GM12873 (cell line): ENCODE results near the gene C19orf12.

Experiments used
- TF ChIP-seq, protein P1 (sequence below): IDR thresholded peaks from 2 replicates; pipeline ENCODE4 v1.5.1; 2012; ENCODE audit warnings: low read depth, mild to moderate bottlenecking, moderate library complexity, low read length, control low read depth; ENCODE audit not compliant: insufficient read depth; ENCODE audit errors: missing control alignments

Gene C19orf12

DNA sequence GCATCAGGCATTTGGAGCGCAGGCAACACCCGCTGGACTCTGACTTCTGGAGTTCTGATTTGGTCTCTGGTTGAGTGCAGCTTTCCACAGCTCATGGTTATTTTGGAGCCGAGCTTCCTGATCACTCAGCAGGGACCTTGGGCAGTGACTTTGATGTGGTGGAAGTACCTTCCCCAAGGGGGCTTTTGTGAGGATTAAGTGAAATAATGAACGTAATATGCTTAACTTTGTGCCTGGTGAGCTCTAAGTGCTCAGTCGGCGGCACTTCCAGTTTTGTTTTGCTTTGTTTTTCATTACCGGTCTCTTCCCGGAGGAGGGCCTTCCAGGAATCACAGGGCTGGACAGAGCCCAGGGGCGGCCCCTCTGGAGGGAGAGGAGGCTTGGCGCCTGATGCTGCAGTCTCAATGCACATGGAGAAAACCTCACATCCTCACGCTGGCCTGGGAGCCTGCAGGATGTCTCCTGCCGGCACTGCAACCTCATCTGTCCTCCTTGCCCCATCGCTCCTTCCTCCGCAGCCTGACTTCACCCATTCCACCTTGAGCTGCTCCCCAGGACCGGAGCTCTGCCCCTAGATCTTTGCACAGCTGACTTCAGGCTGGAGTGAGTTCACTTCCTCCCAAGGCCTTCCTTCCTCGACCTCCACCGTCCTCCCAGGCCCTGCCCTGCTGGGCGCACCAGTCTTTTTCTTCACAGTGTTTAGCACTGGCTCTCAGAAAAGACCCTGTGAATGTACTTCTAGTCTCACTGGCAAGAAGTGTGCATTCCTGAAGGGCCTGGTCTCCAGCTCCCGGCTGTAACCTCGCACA lies 48.3 kb downstream of the C19orf12 start:
- TF ChIP-seq, protein P1, sequence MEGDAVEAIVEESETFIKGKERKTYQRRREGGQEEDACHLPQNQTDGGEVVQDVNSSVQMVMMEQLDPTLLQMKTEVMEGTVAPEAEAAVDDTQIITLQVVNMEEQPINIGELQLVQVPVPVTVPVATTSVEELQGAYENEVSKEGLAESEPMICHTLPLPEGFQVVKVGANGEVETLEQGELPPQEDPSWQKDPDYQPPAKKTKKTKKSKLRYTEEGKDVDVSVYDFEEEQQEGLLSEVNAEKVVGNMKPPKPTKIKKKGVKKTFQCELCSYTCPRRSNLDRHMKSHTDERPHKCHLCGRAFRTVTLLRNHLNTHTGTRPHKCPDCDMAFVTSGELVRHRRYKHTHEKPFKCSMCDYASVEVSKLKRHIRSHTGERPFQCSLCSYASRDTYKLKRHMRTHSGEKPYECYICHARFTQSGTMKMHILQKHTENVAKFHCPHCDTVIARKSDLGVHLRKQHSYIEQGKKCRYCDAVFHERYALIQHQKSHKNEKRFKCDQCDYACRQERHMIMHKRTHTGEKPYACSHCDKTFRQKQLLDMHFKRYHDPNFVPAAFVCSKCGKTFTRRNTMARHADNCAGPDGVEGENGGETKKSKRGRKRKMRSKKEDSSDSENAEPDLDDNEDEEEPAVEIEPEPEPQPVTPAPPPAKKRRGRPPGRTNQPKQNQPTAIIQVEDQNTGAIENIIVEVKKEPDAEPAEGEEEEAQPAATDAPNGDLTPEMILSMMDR = no peak

DNA sequence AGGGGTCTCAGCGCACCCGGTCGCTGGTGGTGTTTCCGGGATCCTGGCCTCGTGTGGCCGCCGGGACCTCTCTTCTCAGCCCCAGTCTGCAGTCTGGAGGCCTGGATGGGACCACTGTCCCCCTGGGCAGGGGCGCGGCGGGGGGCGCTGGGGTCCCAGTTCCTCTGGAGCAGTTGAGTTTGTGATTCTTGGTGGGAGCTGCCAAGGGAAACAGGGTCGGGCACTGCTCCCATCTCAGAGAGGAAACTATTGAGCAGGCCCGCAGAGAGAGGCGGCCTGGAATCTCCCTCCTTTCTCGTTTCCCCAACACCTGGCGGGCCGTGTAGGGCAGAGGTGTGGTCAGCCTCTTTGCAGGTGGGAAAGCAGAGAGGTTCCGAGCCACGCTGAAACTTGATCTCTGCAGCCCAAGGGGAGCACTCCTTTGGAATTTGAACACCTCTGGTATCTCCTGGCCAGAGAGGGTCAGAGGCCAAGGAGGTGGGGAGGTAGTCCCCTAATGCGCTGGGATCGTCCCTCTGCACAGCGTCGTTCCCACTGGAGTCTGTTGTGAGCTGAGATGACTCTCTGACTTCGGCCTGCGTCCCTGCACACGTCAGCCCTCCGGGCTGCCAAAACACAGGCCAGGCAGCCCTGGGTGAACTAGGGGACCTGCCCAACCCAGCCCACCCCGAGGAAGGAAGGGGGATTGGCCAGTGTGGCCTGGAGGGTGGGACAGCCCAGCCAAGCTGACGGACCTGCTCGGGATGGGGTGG lies 49.1 kb downstream of the C19orf12 start:
- TF ChIP-seq, protein P1 = no peak

DNA sequence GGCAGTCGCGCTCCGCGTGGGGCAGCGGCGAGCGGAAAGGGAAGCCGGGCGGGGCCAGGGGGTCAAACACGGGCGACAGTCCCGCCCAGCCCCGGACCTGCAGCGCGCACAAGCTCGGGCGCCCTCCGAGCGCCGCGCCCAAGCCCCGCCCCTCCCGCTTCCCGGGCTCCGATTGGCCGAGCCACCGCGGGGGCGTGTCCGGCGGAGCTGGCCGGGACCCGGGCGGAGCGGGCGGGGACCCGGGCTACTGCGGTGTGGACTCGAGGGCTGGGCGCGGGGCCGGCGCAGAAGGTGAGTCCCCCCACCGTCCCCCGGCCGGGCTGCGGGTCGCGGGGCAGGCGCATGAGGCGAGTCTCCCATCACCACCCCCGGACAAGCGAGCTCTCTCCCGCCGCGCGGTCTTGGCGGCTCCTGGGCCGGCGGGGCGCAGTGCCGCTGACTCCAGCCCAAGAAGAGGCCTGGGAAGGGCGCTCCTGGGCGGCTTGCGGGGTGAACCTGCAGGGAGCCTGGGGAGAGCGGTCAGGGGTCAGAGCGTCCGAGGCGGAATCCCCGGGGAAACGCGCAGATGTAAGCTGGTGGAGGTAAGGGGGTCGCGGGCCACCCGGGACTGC lies 49.7 kb downstream of the C19orf12 start, which contains the start of gene PLEKHF1:
PLEKHF1 (plus strand) TSS at position 247 of the 611 bp plus-strand sequence. CDS start 8,379 bp downstream, outside the sequence.
- TF ChIP-seq, protein P1 = no peak

- TF ChIP-seq, protein P1 = no peak
Measured at GRCh38 chr19:29664753-29665214, 50.3 kb downstream of the C19orf12 start.

GRCh38 chr19:29663861-29664752 lies 51.0 kb downstream of the C19orf12 start:
- TF ChIP-seq, protein P1 = no peak

- TF ChIP-seq, protein P1 = no peak
Measured at GRCh38 chr19:29662604-29663404, 52.3 kb downstream of the C19orf12 start.
